GM21447 (cell line): ENCODE results near the gene DNAAF3.
"Not testable (repeated sequence)": the region's sequence is repeated elsewhere in the genome, so short reads cannot be mapped to it uniquely, and the experiment has no call there.

Source experiments
- ATAC-seq: cut with Tn5 transposase; IDR thresholded peaks from one replicate; pipeline ENCODE4 v1.9.1; 2021; ENCODE audit not compliant: unreplicated experiment

The DNAAF3 gene

DNA sequence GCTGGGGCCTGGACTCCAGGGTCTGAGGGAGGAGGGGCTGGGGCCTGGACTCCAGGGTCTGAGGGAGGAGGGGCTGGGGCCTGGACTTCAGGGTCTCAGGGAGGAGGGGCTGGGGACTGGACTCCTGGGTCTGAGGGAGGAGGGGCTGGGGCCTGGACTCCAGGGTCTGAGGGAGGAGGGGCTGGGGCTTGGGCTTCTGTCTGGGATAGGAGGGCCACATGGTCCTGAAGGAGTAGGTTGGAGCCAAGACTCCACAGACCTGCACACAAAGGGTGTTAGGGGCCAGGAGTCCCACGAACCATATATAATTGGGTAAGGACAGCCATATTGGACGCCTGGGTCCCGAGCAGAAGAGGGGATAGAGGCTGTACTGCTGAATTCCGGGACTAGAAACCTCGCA lies 10.6 kb downstream of the DNAAF3 start:
- not testable (repeated sequence) for ATAC-seq

DNA sequence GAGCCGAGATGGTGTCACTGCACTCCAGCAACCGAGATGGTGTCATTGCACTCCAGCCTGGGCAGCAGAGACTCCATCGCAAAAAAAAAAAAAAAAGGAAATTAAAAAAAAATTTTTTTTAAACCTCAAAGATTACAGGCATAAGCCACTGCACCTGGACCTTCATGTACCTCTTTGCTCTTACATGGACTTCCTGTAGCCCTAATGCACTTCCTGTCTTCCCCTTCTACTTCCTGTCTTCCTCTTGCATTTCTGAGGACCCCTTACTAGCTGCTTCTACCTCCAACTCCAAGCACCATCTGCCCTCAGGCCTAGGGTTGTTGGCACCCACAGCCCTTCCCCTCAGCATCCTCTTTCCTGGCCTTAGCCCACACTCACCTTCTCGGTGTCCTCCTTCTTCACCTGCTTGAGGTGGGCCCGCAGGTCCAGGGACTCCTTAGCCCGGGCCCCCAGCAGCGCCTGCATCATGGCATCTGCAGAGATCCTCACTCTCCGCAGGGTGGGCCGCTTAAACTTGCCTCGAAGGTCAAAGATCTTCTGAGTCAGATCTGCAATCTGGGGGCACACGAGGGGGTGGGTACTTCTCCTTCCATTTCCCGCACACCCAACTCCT lies 12.7 kb downstream of the DNAAF3 start:
- ATAC-seq, result no peak

DNA sequence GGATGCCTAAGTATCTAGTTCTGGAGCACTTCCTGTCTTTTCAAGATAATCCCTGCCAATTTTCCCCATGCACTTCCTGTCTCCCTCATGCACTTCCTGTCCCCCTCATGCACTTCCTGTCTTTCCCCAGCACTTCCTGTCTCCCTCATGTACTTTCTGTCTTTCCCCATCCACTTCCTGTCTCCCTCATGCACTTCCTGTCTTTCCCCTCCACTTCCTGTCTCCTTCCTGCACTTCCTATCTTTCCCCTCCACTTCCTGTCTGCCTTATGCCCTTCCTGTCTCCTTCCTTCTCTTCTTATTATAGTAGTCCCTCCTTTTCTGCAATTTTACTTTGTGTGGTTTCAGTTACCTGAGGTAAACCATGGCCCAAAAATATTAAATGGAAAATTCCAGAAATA lies 14.4 kb downstream of the DNAAF3 start:
- ATAC-seq, result no peak

DNA sequence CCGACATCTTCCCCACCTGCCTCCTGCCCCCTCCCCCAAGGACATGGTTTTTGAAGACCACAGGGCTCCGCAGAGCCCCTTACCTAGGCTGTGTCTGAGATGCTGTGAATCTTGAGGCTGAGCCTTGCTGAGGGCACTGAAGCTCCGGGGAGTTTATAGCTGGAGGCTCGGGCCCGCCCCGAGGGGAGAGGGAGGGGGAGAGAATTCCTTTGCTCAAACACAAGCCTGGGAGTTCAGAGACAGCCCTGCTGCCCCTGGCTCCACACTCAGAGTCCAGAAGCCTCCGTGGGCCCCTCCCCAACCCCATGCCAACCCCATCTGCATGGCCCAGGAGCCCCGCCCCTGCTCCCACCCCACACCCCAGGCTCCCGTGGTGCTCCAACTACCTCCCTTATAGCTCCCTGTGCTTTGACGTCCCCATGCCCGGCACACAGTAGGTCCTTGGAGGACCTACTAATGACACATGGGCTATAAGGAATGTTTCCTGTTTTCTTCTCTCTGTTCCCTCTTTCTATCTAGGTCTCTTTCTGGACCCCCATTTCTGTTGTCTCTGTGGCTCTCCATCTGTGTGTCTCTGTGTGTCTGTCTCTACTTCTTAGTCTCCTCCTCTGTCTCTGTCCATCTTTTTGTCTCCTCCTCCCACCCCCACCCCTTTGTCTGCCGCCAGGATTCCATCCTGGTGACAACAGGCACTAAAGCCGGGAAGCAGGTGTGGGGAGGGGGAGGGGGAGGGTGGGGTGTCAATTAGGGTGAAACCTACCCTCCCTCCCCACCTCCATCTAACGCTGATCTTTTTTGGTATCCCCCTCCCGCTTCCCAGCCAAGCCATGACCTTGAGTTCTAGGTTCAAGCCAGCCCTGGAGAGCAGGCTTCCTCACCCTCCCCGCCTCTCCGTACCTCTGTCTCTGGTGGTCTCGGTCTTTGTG lies 17.1 kb downstream of the DNAAF3 start, which contains the start of gene TNNT1:
Gene TNNT1, minus strand, starts transcription at position 129 of the 926 bp plus-strand sequence. CDS start 2,049 bp downstream, outside the sequence.
- ATAC-seq, result no peak

DNA sequence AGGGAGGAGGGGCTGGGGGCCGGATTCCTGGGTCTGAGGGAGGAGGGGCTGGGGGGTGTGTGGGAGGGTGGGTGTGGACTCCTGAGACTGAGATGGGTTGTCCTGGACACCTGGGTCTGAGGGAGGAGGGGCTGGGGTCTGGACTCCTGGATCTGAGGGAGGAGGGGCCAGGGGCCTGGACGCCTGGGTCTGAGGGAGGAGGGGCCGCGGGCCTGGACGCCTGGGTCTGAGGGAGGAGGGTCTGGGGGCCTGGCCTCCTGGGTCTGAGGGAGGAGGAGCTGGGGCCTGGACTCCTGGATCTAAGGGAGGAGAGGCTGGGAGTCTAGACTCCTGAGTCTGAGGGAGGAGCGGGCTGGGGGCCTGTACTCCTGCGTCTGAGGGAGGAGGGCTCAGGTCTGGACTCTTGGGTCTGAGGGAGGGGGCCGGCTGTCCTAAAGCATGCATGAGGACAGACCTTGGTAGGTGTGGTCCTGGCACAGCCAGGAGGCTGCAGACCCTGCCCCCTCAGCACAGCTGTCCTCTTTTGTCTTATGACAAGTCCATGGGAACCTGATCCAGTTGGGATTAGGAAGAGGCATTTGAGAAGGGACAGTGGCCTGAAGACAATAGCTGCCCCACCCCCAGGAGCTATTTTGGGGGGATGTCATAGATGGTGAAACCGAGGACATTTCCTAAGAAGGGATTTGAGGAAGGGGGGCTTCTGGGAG lies 18.7 kb downstream of the DNAAF3 start:
- ATAC-seq, result no peak

DNA sequence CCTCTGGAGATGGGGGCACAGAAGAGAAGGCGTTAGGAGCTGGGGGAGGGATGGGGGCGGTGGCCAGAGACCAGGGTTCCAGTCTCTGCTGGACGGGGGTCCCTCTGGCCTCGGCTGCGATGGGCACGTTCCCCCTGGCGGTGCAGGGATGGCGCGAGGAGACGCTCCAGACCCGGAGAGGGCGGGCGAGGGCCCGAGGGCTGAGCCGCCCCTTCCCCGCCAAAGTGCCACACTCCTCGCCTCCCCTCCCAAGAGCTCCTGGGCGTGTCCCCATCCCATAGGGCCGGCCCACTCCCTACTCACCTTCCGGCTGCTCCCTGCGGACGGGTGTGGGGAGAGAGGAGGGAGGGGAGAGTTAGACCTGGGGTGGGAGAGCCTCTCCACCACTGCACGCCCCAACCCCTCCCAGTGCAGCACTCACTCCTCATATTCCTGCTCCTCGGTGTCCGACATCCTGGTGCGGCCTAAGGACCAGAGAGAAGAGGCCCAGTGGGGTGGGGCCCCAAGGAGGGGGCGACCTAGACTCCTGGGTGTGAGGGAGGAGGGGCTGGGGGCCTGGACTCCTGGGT lies 19.6 kb downstream of the DNAAF3 start:
- ATAC-seq, result no peak

DNA sequence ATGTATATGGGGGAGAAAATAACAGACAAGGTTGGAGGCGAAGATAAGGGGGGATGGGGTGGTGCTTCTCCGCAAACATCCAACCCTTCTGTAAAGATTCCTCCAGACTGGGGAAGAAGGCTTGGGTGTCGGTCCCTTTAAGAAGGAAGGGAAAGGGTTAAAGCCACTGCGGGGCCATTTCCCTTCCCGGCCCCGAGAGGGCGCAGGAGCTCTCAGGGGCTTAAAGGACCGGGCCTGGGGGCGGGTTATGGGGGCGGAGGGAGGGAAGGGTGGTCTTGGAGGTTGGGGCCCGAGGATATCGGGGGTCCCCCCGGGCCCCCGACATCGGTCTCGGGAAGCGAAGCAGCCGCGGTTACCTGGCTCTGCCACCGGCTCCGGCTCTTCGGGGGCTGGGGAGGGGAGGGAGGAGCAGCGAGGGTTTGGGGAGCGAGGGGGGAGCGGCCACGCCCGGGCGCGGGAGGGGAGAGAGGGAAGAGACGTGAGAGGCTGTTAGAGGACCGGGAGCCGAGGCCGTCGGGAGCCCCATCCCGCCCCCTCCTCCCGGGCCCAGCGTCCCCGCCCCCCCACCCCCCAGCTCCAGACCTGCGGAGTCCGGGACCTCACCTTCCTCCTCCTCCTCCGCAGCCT lies 20.2 kb downstream of the DNAAF3 start:
- ATAC-seq, result no peak

DNA sequence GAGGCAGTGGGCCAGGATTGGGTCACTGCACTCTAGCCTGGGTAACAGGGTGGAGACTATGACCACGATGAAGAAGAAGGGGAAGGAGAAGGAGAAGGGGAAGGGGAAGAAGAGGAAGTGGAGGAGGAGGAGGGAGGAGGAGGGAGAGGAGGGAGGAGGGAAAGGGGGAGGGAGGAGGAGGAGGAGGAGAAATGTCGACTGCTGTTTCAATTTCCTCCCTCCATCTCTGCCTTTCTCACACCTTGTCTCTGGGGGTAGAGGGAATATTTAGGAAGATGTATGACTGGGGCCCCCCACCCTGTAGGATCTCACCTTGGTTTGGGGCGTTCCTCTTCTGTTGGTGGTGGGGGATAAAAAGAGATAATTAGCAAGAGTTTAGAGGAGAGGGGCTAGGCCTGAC lies 21.2 kb downstream of the DNAAF3 start:
- no peak for ATAC-seq

DNA sequence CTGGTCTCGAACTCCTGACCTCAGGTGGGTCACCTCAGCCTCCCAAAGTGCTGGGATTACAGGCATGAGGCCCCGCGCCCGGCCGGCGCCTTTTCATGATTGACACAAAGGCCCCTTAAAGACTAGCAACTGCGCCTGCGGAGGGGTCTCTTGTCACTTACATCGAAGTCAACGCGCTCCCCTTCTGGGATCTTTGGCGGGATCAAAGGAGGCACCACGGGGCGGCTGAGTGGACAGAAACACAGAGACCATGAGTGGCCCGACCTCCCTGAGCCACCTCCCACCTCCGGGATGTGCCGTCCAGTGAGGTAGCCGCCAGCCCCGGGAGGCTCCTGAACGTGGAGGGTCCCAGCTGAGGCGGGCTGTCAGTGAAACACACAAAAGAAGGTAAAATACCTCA lies 24.7 kb downstream of the DNAAF3 start:
- ATAC-seq, result no peak

DNA sequence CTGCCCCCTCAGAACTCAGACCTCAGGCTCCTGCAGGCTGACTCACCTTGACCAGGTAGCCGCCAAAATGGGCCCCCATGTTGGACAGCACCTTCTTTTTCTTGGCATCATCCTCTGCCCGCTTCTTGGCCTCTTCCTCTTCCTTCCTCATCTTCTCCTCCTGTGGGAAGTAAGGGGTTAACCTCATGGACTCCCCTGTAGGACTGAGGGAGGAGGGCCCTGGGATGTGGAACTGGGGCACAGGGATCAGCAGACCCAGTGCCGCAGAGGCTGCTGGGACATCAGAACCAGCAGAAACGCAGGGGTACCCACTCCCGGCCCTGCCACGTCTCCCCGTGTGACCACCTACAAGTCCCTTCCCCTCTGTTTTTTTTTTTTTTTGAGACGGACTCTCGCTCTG lies 28.5 kb downstream of the DNAAF3 start:
- ATAC-seq, result no peak

DNA sequence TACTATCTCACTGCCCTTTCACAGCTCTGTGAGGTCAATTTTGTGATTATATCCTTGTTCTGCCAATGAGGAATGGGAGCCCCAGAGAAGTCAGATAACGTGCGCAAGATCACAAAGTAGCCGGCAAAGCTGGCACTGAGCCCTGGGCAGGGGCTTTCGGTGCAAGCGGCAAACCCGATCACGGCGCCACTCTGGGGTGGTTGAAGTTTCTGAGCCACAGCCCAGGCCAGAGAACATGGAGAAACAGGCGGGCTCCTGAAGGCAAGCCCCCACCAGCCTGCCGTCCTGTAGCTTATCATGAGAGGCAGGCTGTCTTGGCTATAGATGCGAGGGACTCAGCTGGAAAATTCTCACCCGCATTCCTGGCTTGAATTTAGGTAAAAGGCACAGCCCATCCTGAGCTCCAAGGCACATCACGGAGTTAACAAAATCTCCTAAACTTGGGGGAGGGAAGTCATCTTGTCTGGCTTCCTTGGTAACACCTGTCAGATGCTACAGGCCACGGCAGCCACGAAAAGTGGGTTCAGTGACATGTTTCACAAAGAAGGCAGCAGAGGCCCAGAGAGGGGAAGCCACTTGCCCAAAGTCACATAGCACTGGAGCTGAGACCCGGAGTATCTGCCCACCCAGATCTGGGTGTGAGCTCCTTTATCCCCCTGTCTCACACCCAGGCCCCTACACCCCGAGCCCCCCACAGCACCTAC lies 29.9 kb downstream of the DNAAF3 start:
- no peak for ATAC-seq

DNA sequence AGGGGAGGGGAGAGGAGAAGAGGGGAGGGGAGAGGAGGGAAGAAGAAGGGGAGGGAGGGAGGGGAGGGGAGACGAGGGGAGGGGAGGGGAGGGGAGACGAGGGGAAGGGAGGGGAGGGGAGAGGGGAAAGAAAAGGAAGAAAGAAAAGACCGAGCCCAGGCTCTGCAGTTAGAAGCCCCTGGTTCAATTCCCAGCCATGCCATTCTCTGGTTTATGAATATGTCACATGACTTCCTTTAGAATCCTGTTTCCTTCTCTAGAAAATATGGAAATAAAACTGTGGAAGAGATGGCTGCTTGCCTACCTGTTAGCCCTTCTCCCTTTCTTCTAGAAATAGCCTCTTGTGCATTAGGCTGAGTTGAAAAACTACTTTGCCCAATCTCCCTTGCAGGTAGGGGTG lies 31.7 kb downstream of the DNAAF3 start:
- ATAC-seq, result no peak

DNA sequence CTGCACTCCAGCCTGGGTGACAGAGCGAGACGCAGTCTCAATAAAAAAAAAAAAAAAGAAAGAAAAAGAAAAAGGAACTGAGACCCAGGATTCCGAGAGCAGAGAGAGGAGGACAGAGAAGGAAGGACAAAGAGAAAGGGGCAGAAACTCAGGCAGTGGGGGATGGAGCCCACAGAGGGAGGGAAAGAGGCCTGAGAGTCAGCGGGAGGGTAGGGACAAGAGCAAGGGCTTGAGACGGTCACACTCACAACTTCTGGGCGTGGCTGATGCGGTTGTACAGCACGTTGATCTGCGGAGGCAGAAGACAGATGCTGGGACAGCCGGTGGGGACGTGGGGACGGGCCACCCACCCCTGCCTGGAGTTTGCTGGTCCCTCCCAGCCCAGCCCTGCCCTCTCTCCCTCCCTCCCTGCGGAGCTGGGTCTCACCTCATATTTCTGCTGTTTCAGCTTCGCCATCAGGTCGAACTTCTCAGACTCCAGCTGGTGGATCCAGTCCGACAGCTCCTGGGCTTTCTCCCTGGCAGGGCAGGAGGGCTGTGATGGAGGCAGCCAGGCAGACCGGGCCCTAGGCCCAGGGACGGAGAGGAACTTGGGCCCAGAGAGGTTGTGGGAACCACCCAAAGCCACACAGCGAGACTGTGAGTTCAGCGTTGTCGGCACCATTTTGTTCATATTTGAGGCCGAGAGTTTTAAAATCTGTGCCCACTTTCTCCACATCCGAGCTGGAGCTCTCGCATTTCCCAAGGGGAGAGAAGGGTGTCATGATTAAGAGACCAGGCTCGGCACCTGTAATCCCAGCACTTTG lies 32.6 kb downstream of the DNAAF3 start:
- no peak for ATAC-seq

DNA sequence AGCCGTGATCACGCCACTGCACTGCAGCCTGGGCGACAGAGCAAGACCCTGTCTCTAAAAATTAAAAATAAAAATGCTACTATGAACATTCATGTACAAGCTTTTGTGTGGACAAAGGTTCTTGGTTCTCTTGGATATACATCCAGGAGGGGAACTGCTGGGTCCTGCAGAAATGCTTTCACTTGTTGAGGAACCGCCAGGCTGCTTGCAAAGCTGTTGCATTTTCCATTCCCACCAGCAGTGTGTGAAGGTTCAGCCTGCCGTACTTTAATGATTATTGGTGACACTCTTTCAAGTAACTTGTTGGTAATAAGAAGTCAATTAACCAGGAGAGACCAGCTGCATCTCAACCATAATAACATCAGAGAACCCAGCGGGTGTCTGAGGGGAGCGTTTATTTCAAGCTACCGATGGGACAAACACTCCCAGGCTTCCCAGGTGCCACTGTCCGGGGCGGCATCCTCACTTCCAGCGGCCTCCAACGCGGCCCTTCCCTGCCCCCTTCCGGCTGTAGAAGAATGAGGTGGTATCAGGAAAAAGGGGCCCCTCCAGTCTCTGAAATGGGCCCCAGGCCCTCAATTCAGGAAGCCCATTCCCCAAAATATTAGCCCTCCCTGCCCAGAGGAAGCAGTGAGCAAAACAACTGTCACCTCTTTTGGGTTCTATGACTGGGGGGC lies 33.8 kb downstream of the DNAAF3 start:
- no peak for ATAC-seq

DNA sequence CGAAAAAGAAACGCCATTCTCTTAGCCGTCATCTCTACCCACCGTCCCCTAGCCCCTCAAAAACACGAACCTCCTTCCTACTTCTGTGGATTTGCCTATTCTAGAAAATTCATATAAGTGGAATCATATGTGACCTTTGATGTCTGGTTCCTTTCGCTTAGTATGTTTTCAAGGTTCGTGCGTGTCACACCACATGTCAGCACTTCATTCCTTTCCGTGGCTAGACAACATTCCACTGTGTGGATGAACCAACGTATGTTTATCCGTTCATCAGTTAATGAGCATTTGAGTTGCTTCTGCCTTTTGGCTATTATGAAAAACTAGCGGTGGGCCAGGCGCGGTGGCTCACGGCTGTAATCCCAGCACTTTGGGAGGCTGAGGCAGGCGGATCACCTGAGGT lies 35.0 kb downstream of the DNAAF3 start:
- ATAC-seq, result no peak

DNA sequence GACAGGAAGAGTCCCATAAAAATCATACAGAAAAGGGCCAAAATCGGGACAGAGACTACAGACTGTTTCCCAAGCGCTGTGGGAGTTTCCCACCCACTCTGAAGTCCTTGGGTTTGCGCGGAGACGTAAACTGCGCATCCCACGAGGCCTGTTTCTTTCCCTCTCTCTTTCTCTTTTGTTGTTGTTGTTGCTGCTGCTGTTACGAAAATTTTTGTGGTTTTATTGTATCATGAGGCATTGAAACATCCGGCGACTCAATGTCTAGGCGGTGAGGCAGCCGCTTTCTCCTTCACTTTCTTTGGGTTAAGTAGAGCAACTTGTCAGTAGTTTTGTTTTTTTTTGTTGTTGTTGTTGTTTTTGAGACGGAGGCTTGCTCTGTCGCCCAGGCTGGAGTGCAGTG lies 47.4 kb downstream of the DNAAF3 start:
- no peak for ATAC-seq

DNA sequence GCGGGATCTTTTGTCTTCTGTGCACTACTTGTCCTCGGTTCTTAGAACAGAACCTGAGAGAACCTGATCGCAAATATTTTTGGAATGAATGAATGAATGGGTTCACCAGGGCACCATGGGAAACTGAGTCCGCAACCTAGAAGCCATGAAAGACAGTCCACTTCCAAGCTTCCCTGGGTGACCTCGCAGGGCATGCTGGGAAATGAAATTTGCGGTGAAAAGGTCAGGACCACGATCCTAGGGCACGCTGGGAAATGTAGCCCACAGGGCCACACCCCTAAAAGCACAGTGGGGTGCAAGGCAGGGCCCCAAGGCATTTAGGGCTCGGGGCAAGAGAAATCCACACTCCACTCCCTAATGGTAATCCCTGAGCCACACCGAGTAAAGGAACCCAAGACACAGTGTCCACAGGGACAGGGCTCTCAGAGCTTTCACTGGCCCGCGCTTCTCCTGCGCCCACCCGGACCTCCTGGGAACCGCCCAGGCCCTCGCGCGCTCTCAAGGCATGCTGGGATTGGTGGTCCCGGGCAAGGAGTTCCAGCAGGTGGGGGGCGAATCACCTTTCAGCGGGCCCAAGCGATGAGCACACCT lies 47.9 kb downstream of the DNAAF3 start:
- no peak for ATAC-seq

DNA sequence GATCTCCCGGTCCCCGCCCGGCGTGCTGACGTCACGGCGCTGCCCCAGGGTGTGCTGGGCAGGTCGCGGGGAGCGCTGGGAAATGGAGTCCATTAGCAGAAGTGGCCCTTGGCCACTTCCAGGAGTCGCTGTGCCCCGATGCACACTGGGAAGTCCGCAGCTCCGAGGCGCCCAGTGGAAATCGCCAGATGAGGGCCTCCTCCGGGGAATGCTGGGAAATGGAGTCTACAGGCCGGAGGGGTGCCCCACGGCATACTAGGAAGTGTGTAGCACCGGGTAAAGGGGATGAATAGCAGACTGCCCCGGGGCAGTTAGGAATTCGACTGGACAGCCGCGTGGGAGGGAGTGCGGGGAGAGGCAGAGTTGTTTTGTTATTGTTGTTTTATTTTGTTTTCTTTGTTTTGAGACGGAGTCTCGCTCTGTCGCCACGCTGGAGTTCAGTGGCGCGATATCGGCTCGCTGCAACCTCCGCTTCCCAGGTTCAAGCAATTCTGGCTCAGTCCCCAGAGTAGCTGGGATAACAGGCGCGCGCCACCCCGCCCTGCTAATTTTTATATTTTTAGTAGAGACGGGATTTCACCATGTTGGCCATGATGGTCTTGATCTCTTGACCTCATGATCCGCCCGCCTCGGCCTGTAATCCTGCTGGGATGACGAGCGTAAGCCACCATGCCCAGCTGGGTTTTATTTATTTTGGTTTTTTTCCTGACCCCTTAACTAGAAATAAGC lies 48.6 kb downstream of the DNAAF3 start:
- ATAC-seq, result peak; percentile 85
